Mesendoderm (in vitro differentiated cells): ENCODE results near the gene TRPC4.

Source experiments
- DNase-seq: peaks from one replicate; pipeline ENCODE4 v3.0.0; 2013
- H2AK5ac ChIP-seq: 2 replicates; pipeline ENCODE4 v1.6.1; 2013; ENCODE audit warnings: low read length, inconsistent platforms
- H2BK120ac ChIP-seq: 2 replicates; pipeline ENCODE4 v1.6.1; 2013; ENCODE audit warnings: low read depth, mild to moderate bottlenecking, low read length, moderate library complexity, mixed read lengths
- H2BK15ac ChIP-seq: replicated peaks from 2 replicates; pipeline ENCODE4 v1.6.1; 2013; ENCODE audit warnings: low read depth, mild to moderate bottlenecking, moderate library complexity
- H2BK5ac ChIP-seq: 2 replicates; pipeline ENCODE4 v1.6.1; 2013; ENCODE audit warnings: low read length, inconsistent platforms
- H3K18ac ChIP-seq: 2 replicates; pipeline ENCODE4 v1.6.1; 2013; ENCODE audit warnings: mild to moderate bottlenecking, low read length, mixed read lengths
- H3K23ac ChIP-seq: one replicate; pipeline ENCODE4 v1.6.1; 2013; ENCODE audit warnings: low read length
- H3K27ac ChIP-seq: 2 replicates; pipeline ENCODE4 v1.5.1; 2013; ENCODE audit warnings: low read depth, mild to moderate bottlenecking, inconsistent platforms, low read length, moderate library complexity
- H3K27me3 ChIP-seq: 2 replicates; pipeline ENCODE4 v1.6.1; 2013; ENCODE audit warnings: low read length, control low read depth, mild to moderate bottlenecking, inconsistent platforms; ENCODE audit not compliant: insufficient read depth, poor library complexity
- H3K36me3 ChIP-seq: 2 replicates; pipeline ENCODE4 v1.6.1; 2013; ENCODE audit warnings: low read length, inconsistent platforms; ENCODE audit not compliant: control insufficient read depth, insufficient read depth
- H3K4ac ChIP-seq: one replicate; pipeline ENCODE4 v1.6.1; 2013; ENCODE audit warnings: low read depth, mild to moderate bottlenecking, low read length, moderate library complexity
- H3K4me1 ChIP-seq: 2 replicates; pipeline ENCODE4 v1.6.1; 2013; ENCODE audit warnings: low read depth, low read length, inconsistent platforms; ENCODE audit not compliant: control insufficient read depth
- H3K4me2 ChIP-seq: 2 replicates; pipeline ENCODE4 v1.6.1; 2013; ENCODE audit warnings: low read length
- H3K4me3 ChIP-seq: 2 replicates; pipeline ENCODE4 v1.5.1; 2013; ENCODE audit warnings: mild to moderate bottlenecking, low read length
- H3K56ac ChIP-seq: one replicate; pipeline ENCODE4 v1.6.1; 2013; ENCODE audit warnings: low read length
- H3K79me1 ChIP-seq: 2 replicates; pipeline ENCODE4 v1.6.1; 2013; ENCODE audit warnings: low read length, inconsistent platforms
- H3K79me2 ChIP-seq: 2 replicates; pipeline ENCODE4 v1.6.1; 2013; ENCODE audit warnings: mild to moderate bottlenecking, low read length; ENCODE audit not compliant: control insufficient read depth, insufficient read depth
- H3K9ac ChIP-seq: 2 replicates; pipeline ENCODE4 v1.6.1; 2013; ENCODE audit warnings: low read length, inconsistent platforms
- H4K5ac ChIP-seq: one replicate; pipeline ENCODE4 v1.6.1; 2013; ENCODE audit warnings: low read length
- H4K8ac ChIP-seq: one replicate; pipeline ENCODE4 v1.6.1; 2013; ENCODE audit warnings: low read depth, mild to moderate bottlenecking, control low read depth, low read length, moderate library complexity
- WGBS: extraction: QIAGEN DNeasy Blood & Tissue Kit; methylation state at CpG from one replicate; pipeline ENCODE4 v1.1.7; 2013; ENCODE audit warnings: low lambda C conversion rate, missing lambda C conversion rate; ENCODE audit not compliant: insufficient coverage; ENCODE audit errors: extremely low coverage; 5-methylcytosine and 5-hydroxymethylcytosine counted together

Gene TRPC4

DNA sequence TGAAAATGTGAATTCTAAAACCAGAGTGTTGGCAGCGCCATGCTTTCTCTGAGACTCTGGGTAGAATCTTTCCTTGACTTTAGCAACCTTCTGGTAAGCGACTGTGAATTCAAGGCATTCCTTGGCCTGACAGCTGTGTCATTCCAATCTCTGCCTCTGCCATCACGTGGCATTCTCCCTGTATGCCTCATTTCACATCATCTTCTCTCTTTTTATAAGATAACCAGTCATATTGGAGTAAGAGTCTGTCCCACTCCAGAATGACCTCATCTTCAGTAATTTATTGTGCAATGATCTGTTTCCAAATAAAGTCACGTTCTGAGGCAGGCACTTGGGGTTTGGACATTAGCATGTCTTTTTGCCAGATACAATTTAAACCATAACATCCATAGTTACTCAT lies 167.6 kb downstream of the TRPC4 start:
- Histone ChIP-seq H2BK120ac (no peak overlapping the region), H3K79me1 (no peaks in the 10 kb centered on the region), H3K27ac (no peak overlapping the region), H3K4me1 (no peaks in the 10 kb centered on the region), H4K8ac (no peak overlapping the region), H3K79me2 (no peaks in the 10 kb centered on the region), H3K36me3 (no peaks in the 10 kb centered on the region), H3K27me3 (no peaks in the 10 kb centered on the region), H2AK5ac (no peak overlapping the region), H3K23ac (no peak overlapping the region), H3K4me3 (no peak overlapping the region), H2BK5ac (no peak overlapping the region), H3K9ac (no peak overlapping the region), H3K4ac (no peak overlapping the region), H3K56ac (no peak overlapping the region), H2BK15ac (no peak overlapping the region), H4K5ac (no peak overlapping the region), H3K4me2 (no peak overlapping the region), H3K18ac (no peak overlapping the region)
- peak; percentile 50 for DNase-seq
- WGBS = no CpG with 5 or more reads among the region's 4 CpGs

DNA sequence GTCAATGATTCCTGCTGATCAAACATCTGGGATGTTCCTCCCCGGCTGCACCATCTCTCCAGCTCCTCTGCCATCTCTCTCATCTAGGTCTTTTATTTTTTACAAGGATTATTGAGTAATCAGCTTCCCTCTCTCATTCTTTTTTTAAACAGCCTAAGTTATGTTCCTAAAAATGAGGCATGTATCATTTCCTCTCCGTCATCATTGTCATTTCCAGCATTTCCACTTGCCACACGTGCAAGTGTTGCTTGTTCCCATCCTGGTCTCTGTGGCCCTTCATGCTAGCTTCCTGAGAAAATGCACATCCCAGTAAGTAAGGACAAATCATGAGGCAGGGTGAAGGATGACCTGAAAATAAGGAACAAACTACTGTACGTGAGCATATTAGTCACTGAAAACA lies 168.3 kb downstream of the TRPC4 start:
- H2AK5ac ChIP-seq = no peak overlapping the region
- no peaks in the 10 kb centered on the region for H3K79me1 ChIP-seq
- no CpG with 5 or more reads among the region's 4 CpGs for WGBS
- H3K4me1 ChIP-seq = no peaks in the 10 kb centered on the region
- H3K27ac ChIP-seq = no peak overlapping the region
- H3K4me3 ChIP-seq = no peak overlapping the region
- no peak overlapping the region for H3K18ac ChIP-seq
- no peaks in the 10 kb centered on the region for H3K27me3 ChIP-seq
- no peak overlapping the region for H4K8ac ChIP-seq
- no peak for DNase-seq
- no peaks in the 10 kb centered on the region for H3K79me2 ChIP-seq
- H3K4ac ChIP-seq = no peak overlapping the region
- H3K9ac ChIP-seq = no peak overlapping the region
- no peak overlapping the region for H3K4me2 ChIP-seq
- H3K23ac ChIP-seq = peak overlapping the region; percentile 57
- H4K5ac ChIP-seq = no peak overlapping the region
- no peak overlapping the region for H3K56ac ChIP-seq
- H3K36me3 ChIP-seq = no peaks in the 10 kb centered on the region
- no peak overlapping the region for H2BK5ac ChIP-seq
- H2BK120ac ChIP-seq = no peak overlapping the region
- no peak overlapping the region for H2BK15ac ChIP-seq

DNA sequence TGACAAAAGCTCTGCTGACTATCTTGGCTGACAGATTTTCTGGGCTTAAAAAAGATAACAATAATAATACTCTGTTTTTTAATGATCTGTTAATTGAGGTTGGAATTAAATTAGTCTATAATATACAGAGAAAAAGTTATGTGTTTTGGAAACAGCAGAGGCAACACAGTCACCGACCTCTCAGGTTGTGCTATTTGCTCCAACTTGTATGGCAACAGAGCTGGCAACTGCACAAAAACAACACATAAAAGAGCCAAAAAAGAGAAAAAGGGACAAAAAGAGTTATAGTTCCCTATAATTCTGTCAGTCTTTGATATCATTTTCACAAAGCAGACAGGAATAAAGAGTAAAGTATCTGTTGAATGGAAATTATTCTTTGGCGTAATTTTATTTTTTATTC lies 168.7 kb downstream of the TRPC4 start:
- H3K4me1 ChIP-seq = no peaks in the 10 kb centered on the region
- no peak overlapping the region for H2BK5ac ChIP-seq
- H4K8ac ChIP-seq = no peak overlapping the region
- no peak overlapping the region for H3K9ac ChIP-seq
- no peak overlapping the region for H2BK120ac ChIP-seq
- H3K79me2 ChIP-seq = no peaks in the 10 kb centered on the region
- H4K5ac ChIP-seq = no peak overlapping the region
- H3K23ac ChIP-seq = no peak overlapping the region
- H3K4me3 ChIP-seq = no peak overlapping the region
- no peak for DNase-seq
- no peaks in the 10 kb centered on the region for H3K27me3 ChIP-seq
- H2AK5ac ChIP-seq = no peak overlapping the region
- no peak overlapping the region for H3K4ac ChIP-seq
- H3K27ac ChIP-seq = no peak overlapping the region
- H3K79me1 ChIP-seq = no peaks in the 10 kb centered on the region
- no peak overlapping the region for H3K4me2 ChIP-seq
- H2BK15ac ChIP-seq = no peak overlapping the region
- H3K36me3 ChIP-seq = no peaks in the 10 kb centered on the region
- H3K18ac ChIP-seq = no peak overlapping the region
- no peak overlapping the region for H3K56ac ChIP-seq
- WGBS = no CpG with 5 or more reads among the region's 2 CpGs

DNA sequence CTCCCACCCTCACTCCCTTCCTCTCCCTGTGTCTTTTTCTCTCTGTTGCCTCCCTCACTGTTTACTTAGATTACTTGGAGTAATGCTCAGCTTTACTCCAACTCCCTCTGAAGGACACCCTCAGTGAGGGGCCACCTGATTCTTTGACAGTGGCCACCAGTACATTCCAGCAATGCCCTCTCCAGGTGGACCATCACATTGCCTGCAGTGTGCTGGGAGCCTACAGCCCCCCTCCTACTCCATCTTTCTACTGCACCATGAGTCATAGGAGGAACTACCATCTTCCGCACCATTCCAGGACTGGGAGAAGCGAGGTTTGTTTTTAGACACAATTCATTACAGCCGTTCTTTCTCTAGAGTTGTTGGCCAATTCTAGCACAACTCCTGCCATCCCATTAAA lies 174.4 kb downstream of the TRPC4 start:
- Histone ChIP-seq H3K4ac (no peak overlapping the region), H2BK5ac (no peak overlapping the region), H3K27ac (no peak overlapping the region), H2BK120ac (no peak overlapping the region), H3K23ac (no peak overlapping the region), H4K5ac (no peak overlapping the region), H3K79me2 (no peaks in the 10 kb centered on the region), H3K4me1 (no peaks in the 10 kb centered on the region), H3K4me3 (no peak overlapping the region), H3K36me3 (no peaks in the 10 kb centered on the region), H3K79me1 (no peaks in the 10 kb centered on the region), H4K8ac (no peak overlapping the region), H2BK15ac (no peak overlapping the region), H2AK5ac (no peak overlapping the region), H3K56ac (no peak overlapping the region), H3K18ac (no peak overlapping the region), H3K4me2 (no peak overlapping the region), H3K9ac (no peak overlapping the region), H3K27me3 (no peaks in the 10 kb centered on the region)
- WGBS = 100% methylated on average over 1 of the region's 3 CpGs
- DNase-seq = peak; percentile 36

DNA sequence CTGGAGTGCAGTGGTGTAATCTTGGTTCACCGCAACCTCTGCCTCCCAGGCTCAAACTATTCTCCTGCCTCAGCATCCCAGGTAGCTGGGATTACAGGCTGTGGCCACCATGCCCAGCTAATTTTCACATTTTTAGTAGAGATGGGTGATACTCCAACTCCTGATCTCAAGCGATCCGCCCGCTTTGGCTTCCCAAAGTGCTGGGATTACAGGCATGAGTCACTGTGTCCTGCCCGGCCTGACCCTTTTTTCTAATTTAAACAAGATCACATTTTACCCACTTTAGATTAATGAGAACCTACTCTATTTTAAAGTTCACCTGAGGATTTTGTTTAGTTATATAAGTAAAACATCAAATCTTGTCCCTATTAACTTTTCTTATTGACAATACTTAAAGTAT lies 179.2 kb downstream of the TRPC4 start:
- H3K79me2 ChIP-seq = no peaks in the 10 kb centered on the region
- H3K23ac ChIP-seq = no peak overlapping the region
- H4K5ac ChIP-seq = no peak overlapping the region
- H3K9ac ChIP-seq = no peak overlapping the region
- H3K4me3 ChIP-seq = no peak overlapping the region
- H3K27ac ChIP-seq = no peak overlapping the region
- DNase-seq = no peak
- H3K36me3 ChIP-seq = no peaks in the 10 kb centered on the region
- no peaks in the 10 kb centered on the region for H3K27me3 ChIP-seq
- no peak overlapping the region for H2AK5ac ChIP-seq
- no peak overlapping the region for H3K4me2 ChIP-seq
- no peak overlapping the region for H4K8ac ChIP-seq
- no peak overlapping the region for H2BK120ac ChIP-seq
- H3K4ac ChIP-seq = no peak overlapping the region
- no peak overlapping the region for H2BK15ac ChIP-seq
- WGBS = no CpG with 5 or more reads among the region's 5 CpGs
- H2BK5ac ChIP-seq = no peak overlapping the region
- no peaks in the 10 kb centered on the region for H3K4me1 ChIP-seq
- no peak overlapping the region for H3K56ac ChIP-seq
- no peak overlapping the region for H3K18ac ChIP-seq
- no peaks in the 10 kb centered on the region for H3K79me1 ChIP-seq

DNA sequence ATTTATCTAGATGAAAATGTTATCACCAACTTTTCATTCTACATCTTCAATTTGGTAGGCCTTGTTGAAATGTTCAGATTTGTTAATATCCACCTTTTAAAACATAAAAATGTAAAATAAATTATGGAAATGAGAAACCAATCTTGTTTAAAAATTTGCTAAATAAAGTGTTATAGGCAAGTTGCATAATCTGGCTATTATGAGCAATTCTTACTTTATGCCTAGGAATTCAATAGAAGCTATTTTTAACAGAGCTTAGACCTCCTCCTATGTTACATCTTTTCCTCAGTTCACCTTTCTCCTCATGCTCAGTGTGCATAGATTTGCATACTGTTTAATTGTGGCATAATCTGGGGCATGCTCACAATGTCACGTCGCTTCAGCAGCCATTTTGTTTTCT lies 183.1 kb downstream of the TRPC4 start:
- Histone ChIP-seq H4K5ac (no peak overlapping the region), H2BK120ac (no peak overlapping the region), H3K4me2 (no peak overlapping the region), H2BK5ac (no peak overlapping the region), H3K27ac (no peak overlapping the region), H2AK5ac (no peak overlapping the region), H4K8ac (no peak overlapping the region), H3K27me3 (no peaks in the 10 kb centered on the region), H3K4me3 (no peak overlapping the region), H3K79me2 (no peaks in the 10 kb centered on the region), H3K56ac (no peak overlapping the region), H3K18ac (no peak overlapping the region), H3K79me1 (no peaks in the 10 kb centered on the region), H3K23ac (no peak overlapping the region), H3K9ac (no peak overlapping the region), H3K4ac (no peak overlapping the region), H3K36me3 (no peaks in the 10 kb centered on the region), H3K4me1 (no peaks in the 10 kb centered on the region), H2BK15ac (no peak overlapping the region)
- DNase-seq = no peak
- no CpG with 5 or more reads among the region's 2 CpGs for WGBS
